K562 (cell line): ENCODE data around the gene TMEM143. TPM values are rescaled to one million over a fixed set of nuclear protein-coding genes. Genes with fewer than 3 reads are reported as not detected.

ENCODE experiments used
- ATF2 ChIP-seq: sonication (generic); formaldehyde crosslinking; IDR thresholded peaks from 2 replicates; pipeline ENCODE4 v1.8.1; 2022; ENCODE audit warnings: missing genetic modification reagents
- CBFA2T3 ChIP-seq: fragments of 450-650 bp; IDR thresholded peaks from 2 replicates; pipeline ENCODE4 v1.6.1; 2017
- EP400 ChIP-seq: fragments of 450-650 bp; IDR thresholded peaks from 2 replicates; pipeline ENCODE4 v1.6.1; 2017; ENCODE audit warnings: antibody characterized with exemption, mild to moderate bottlenecking, moderate library complexity
- HIVEP1 ChIP-seq: fragments of 250-450 bp; sonication (Bioruptor Pico); IDR thresholded peaks from 2 replicates; pipeline ENCODE4 v1.4.0; 2020; ENCODE audit warnings: mild to moderate bottlenecking
- HNRNPK ChIP-seq: fragments of 200-400 bp; formaldehyde crosslinking; IDR thresholded peaks from one replicate; pipeline ENCODE4 v1.6.1; 2018; ENCODE audit warnings: mild to moderate bottlenecking, low read depth, low read length; ENCODE audit not compliant: poor library complexity, severe bottlenecking
- JUNB ChIP-seq: fragments of 450-650 bp; formaldehyde crosslinking; conservative IDR thresholded peaks from 2 replicates; pipeline ENCODE4 v1.4.0; 2020; ENCODE audit warnings: mild to moderate bottlenecking
- LARP7 ChIP-seq: fragments of 450-650 bp; IDR thresholded peaks from 2 replicates; pipeline ENCODE4 v1.6.1; 2016
- MCM3 ChIP-seq: fragments of 450-650 bp; IDR thresholded peaks from 2 replicates; pipeline ENCODE4 v1.6.1; 2016
- MIER1 ChIP-seq: fragments of 450-650 bp; IDR thresholded peaks from 2 replicates; pipeline ENCODE4 v1.6.1; 2016; ENCODE audit warnings: antibody characterized with exemption, mild to moderate bottlenecking, low read depth
- MLX ChIP-seq, 2 experiments: fragments of 450-650 bp in 1 of 2; sonication (generic) in 1 of 2; formaldehyde crosslinking; conservative IDR thresholded peaks; 2 replicates each; pipeline versions ENCODE4 v1.4.0 to v1.8.1; 2020 to 2022; ENCODE audit warnings: mild to moderate bottlenecking in 1 of 2, missing genetic modification reagents in 1 of 2
- MTA1 ChIP-seq: fragments of 450-650 bp; IDR thresholded peaks from 2 replicates; pipeline ENCODE4 v1.6.1; 2017; ENCODE audit warnings: borderline replicate concordance
- NFIX ChIP-seq: fragments of 250-450 bp; sonication (Bioruptor Pico); IDR thresholded peaks from 2 replicates; pipeline ENCODE4 v1.4.0; 2020; ENCODE audit warnings: low read depth, mild to moderate bottlenecking, moderate library complexity
- PHB2 ChIP-seq: fragments of 450-650 bp; IDR thresholded peaks from 2 replicates; pipeline ENCODE4 v1.6.1; 2017; ENCODE audit warnings: low read depth
- POLR3G ChIP-seq: IDR thresholded peaks from 2 replicates; pipeline ENCODE4 v1.6.1; 2011; ENCODE audit not compliant: insufficient read length, insufficient replicate concordance; ENCODE audit errors: extremely low read depth
- RB1 ChIP-seq: fragments of 450-650 bp; IDR thresholded peaks from 2 replicates; pipeline ENCODE4 v1.6.1; 2017; ENCODE audit warnings: low read depth, mild to moderate bottlenecking
- SIRT6 ChIP-seq: IDR thresholded peaks from one replicate; pipeline ENCODE4 v1.6.1; 2012; ENCODE audit warnings: low read depth, mild to moderate bottlenecking, control low read depth, inconsistent platforms, low read length, moderate library complexity
- SLC30A9 ChIP-seq: fragments of 250-450 bp; sonication (Bioruptor Pico); IDR thresholded peaks from 2 replicates; pipeline ENCODE4 v1.8.0; 2022; ENCODE audit warnings: mild to moderate bottlenecking, moderate library complexity
- SOX6 ChIP-seq: fragments of 450-650 bp; IDR thresholded peaks from 2 replicates; pipeline ENCODE4 v1.6.1; 2014; ENCODE audit warnings: mild to moderate bottlenecking
- U2AF2 ChIP-seq: fragments of 200-400 bp; formaldehyde crosslinking; optimal IDR thresholded peaks from 2 replicates; pipeline ENCODE3; 2017; ENCODE audit warnings: low read depth, mild to moderate bottlenecking, low read length
- ZBTB1 ChIP-seq: sonication (generic); formaldehyde crosslinking; IDR thresholded peaks from 2 replicates; pipeline ENCODE4 v1.8.1; 2023; ENCODE audit warnings: missing genetic modification reagents, low read depth, mild to moderate bottlenecking, borderline replicate concordance
- ZBTB49 ChIP-seq: sonication (generic); formaldehyde crosslinking; IDR thresholded peaks from 2 replicates; pipeline ENCODE4 v1.8.0; 2022; ENCODE audit warnings: missing genetic modification reagents, mild to moderate bottlenecking, borderline replicate concordance
- ZNF217 ChIP-seq: sonication (generic); formaldehyde crosslinking; IDR thresholded peaks from 2 replicates; pipeline ENCODE4 v1.8.0; 2022; ENCODE audit warnings: mild to moderate bottlenecking, missing genetic modification reagents
- ZNF41 ChIP-seq: fragments of 250-450 bp; sonication (Bioruptor Pico); conservative IDR thresholded peaks from 2 replicates; pipeline ENCODE4 v1.4.0; 2020; ENCODE audit warnings: mild to moderate bottlenecking
- ZNF778 ChIP-seq: fragments of 450-650 bp; formaldehyde crosslinking; IDR thresholded peaks from 2 replicates; pipeline ENCODE4 v1.4.0; 2020; ENCODE audit warnings: mild to moderate bottlenecking, moderate library complexity
- polyA plus RNA-seq, 8 experiments: library from polyadenylated mRNA; depleted of rRNA in 4 of 8; stranded (reverse) in 5 of 8; unstranded in 3 of 8; fragments of >200 nt; fragmentation: Nextera tagmentation in 2 of 8; fragmentation: Illumina TruSeq in 1 of 8; extraction: Ambion mirVana in 2 of 8; extraction: Trizol in 1 of 8; gene quantifications; 2 replicates each; pipeline versions ENCODE4 v1.2.1 to v1.2.3, GENCODE V29; 2011 to 2014; ENCODE audit warnings: inconsistent platforms in 1 of 8, missing spikeins in 1 of 8
- total RNA-seq, 7 experiments: library from RNA; depleted of rRNA in 6 of 7; stranded (reverse); fragments of >200 nt in 6 of 7; fragmentation: Illumina TruSeq in 2 of 7; extraction: Trizol in 2 of 7; gene quantifications; 2 replicates each; pipeline versions ENCODE4 v1.2.1 to v1.2.3, GENCODE V29; 2011 to 2021; ENCODE audit warnings: low replicate concordance in 1 of 7

TMEM143 gene
- total and polyA plus RNA-seq, 9 of the 15 experiments (the other 6 are each of a cell fraction or from before 2014, with no cell fraction given): 0.66 to 8.8 (median 4.3) TPM

- no peak; the same call in 1 of the 2 replicates for TF ChIP-seq EP400
- TF ChIP-seq PHB2: no peak
- 0 out of 2 replicates have a peak, but pooled peaks have one; percentile 29 for TF ChIP-seq HIVEP1 (CRISPR knock-in tag)
- TF ChIP-seq RB1: peak; percentile 61; the same call in 1 of the 2 replicates
- no peak for TF ChIP-seq JUNB (CRISPR knock-in tag)
- TF ChIP-seq ZNF41 (CRISPR knock-in tag): no peak
- no peak for TF ChIP-seq SLC30A9 (CRISPR knock-in tag)
- TF ChIP-seq ZNF778 (CRISPR knock-in tag): no peak
- no peak for TF ChIP-seq MCM3
- no peak for TF ChIP-seq POLR3G
- no peak for TF ChIP-seq CBFA2T3
- no peak for TF ChIP-seq SOX6
- TF ChIP-seq ATF2 (CRISPR knock-in tag): no peak
- TF ChIP-seq HNRNPK: no peak
- TF ChIP-seq MTA1: no peak
- TF ChIP-seq ZBTB1: no peak
- no peak for TF ChIP-seq MIER1
- no peak for TF ChIP-seq ZNF217
- TF ChIP-seq MLX (CRISPR knock-in tag; conservative IDR thresholded peaks at IDR 0.05): no peak
- TF ChIP-seq NFIX (CRISPR knock-in tag): 0 out of 2 replicates have a peak, but pooled peaks have one; percentile 42
- TF ChIP-seq ZBTB49 (CRISPR knock-in tag): no peak
- TF ChIP-seq SIRT6: no peak
- no peak for TF ChIP-seq LARP7
- TF ChIP-seq U2AF2: no peak
These were observed 832 bp downstream of the TMEM143 start (continued) for GRCh38 chr19:48362716-48363499.
